Mesendoderm (in vitro differentiated cells): ENCODE measurements around the gene TMEM270.

Source experiments
- DNase-seq: peaks from one replicate; pipeline ENCODE4 v3.0.0; 2013
- H2AK5ac ChIP-seq: 2 replicates; pipeline ENCODE4 v1.6.1; 2013; ENCODE audit warnings: low read length, inconsistent platforms
- H2BK120ac ChIP-seq: 2 replicates; pipeline ENCODE4 v1.6.1; 2013; ENCODE audit warnings: low read depth, mild to moderate bottlenecking, low read length, moderate library complexity, mixed read lengths
- H2BK15ac ChIP-seq: replicated peaks from 2 replicates; pipeline ENCODE4 v1.6.1; 2013; ENCODE audit warnings: low read depth, mild to moderate bottlenecking, moderate library complexity
- H2BK5ac ChIP-seq: 2 replicates; pipeline ENCODE4 v1.6.1; 2013; ENCODE audit warnings: low read length, inconsistent platforms
- H3K18ac ChIP-seq: 2 replicates; pipeline ENCODE4 v1.6.1; 2013; ENCODE audit warnings: mild to moderate bottlenecking, low read length, mixed read lengths
- H3K23ac ChIP-seq: one replicate; pipeline ENCODE4 v1.6.1; 2013; ENCODE audit warnings: low read length
- H3K27ac ChIP-seq: 2 replicates; pipeline ENCODE4 v1.5.1; 2013; ENCODE audit warnings: low read depth, mild to moderate bottlenecking, inconsistent platforms, low read length, moderate library complexity
- H3K27me3 ChIP-seq: 2 replicates; pipeline ENCODE4 v1.6.1; 2013; ENCODE audit warnings: low read length, control low read depth, mild to moderate bottlenecking, inconsistent platforms; ENCODE audit not compliant: insufficient read depth, poor library complexity
- H3K36me3 ChIP-seq: 2 replicates; pipeline ENCODE4 v1.6.1; 2013; ENCODE audit warnings: low read length, inconsistent platforms; ENCODE audit not compliant: control insufficient read depth, insufficient read depth
- H3K4ac ChIP-seq: one replicate; pipeline ENCODE4 v1.6.1; 2013; ENCODE audit warnings: low read depth, mild to moderate bottlenecking, low read length, moderate library complexity
- H3K4me1 ChIP-seq: 2 replicates; pipeline ENCODE4 v1.6.1; 2013; ENCODE audit warnings: low read depth, low read length, inconsistent platforms; ENCODE audit not compliant: control insufficient read depth
- H3K4me2 ChIP-seq: 2 replicates; pipeline ENCODE4 v1.6.1; 2013; ENCODE audit warnings: low read length
- H3K4me3 ChIP-seq: 2 replicates; pipeline ENCODE4 v1.5.1; 2013; ENCODE audit warnings: mild to moderate bottlenecking, low read length
- H3K56ac ChIP-seq: one replicate; pipeline ENCODE4 v1.6.1; 2013; ENCODE audit warnings: low read length
- H3K79me1 ChIP-seq: 2 replicates; pipeline ENCODE4 v1.6.1; 2013; ENCODE audit warnings: low read length, inconsistent platforms
- H3K79me2 ChIP-seq: 2 replicates; pipeline ENCODE4 v1.6.1; 2013; ENCODE audit warnings: mild to moderate bottlenecking, low read length; ENCODE audit not compliant: control insufficient read depth, insufficient read depth
- H3K9ac ChIP-seq: 2 replicates; pipeline ENCODE4 v1.6.1; 2013; ENCODE audit warnings: low read length, inconsistent platforms
- H4K5ac ChIP-seq: one replicate; pipeline ENCODE4 v1.6.1; 2013; ENCODE audit warnings: low read length
- H4K8ac ChIP-seq: one replicate; pipeline ENCODE4 v1.6.1; 2013; ENCODE audit warnings: low read depth, mild to moderate bottlenecking, control low read depth, low read length, moderate library complexity
- WGBS: extraction: QIAGEN DNeasy Blood & Tissue Kit; methylation state at CpG from one replicate; pipeline ENCODE4 v1.1.7; 2013; ENCODE audit warnings: low lambda C conversion rate, missing lambda C conversion rate; ENCODE audit not compliant: insufficient coverage; ENCODE audit errors: extremely low coverage; 5-methylcytosine and 5-hydroxymethylcytosine counted together

Gene TMEM270

GRCh38 chr7:73894166-73894565 lies 33.2 kb downstream of the TMEM270 start:
- Histone ChIP-seq H3K4me3 (no peak overlapping the region), H3K79me1 (no peaks in the 10 kb centered on the region), H3K4me1 (no peaks in the 10 kb centered on the region), H3K79me2 (no peaks in the 10 kb centered on the region), H2BK5ac (no peak overlapping the region), H2BK120ac (no peak overlapping the region), H2BK15ac (no peak overlapping the region), H4K8ac (no peak overlapping the region), H3K18ac (no peak overlapping the region), H3K27me3 (no peaks in the 10 kb centered on the region), H4K5ac (no peak overlapping the region), H3K4ac (no peak overlapping the region), H3K23ac (no peak overlapping the region), H3K56ac (no peak overlapping the region), H3K9ac (no peak overlapping the region), H3K36me3 (no peaks in the 10 kb centered on the region), H2AK5ac (no peak overlapping the region), H3K27ac (no peak overlapping the region), H3K4me2 (no peak overlapping the region)
- DNase-seq = no peak
- WGBS = no CpG with 5 or more reads among the region's 6 CpGs

- no peaks in the 10 kb centered on the region for H3K36me3 ChIP-seq
- no peak overlapping the region for H3K23ac ChIP-seq
- no peak overlapping the region for H3K27ac ChIP-seq
- peak; percentile 83 for DNase-seq
- no peak overlapping the region for H3K4ac ChIP-seq
- H3K9ac ChIP-seq = no peak overlapping the region
- no peak overlapping the region for H4K8ac ChIP-seq
- no peak overlapping the region for H2BK120ac ChIP-seq
- H2BK5ac ChIP-seq = no peak overlapping the region
- H4K5ac ChIP-seq = no peak overlapping the region
- WGBS = no CpG with 5 or more reads among the region's 20 CpGs
- no peak overlapping the region for H2BK15ac ChIP-seq
- H2AK5ac ChIP-seq = no peak overlapping the region
- no peaks in the 10 kb centered on the region for H3K4me1 ChIP-seq
- H3K4me2 ChIP-seq = no peak overlapping the region
- no peaks in the 10 kb centered on the region for H3K79me2 ChIP-seq
- no peaks in the 10 kb centered on the region for H3K27me3 ChIP-seq
- no peak overlapping the region for H3K18ac ChIP-seq
- no peaks in the 10 kb centered on the region for H3K79me1 ChIP-seq
- H3K56ac ChIP-seq = no peak overlapping the region
- no peak overlapping the region for H3K4me3 ChIP-seq
Measured at GRCh38 chr7:73894733-73895551, 34.0 kb downstream of the TMEM270 start.

DNA sequence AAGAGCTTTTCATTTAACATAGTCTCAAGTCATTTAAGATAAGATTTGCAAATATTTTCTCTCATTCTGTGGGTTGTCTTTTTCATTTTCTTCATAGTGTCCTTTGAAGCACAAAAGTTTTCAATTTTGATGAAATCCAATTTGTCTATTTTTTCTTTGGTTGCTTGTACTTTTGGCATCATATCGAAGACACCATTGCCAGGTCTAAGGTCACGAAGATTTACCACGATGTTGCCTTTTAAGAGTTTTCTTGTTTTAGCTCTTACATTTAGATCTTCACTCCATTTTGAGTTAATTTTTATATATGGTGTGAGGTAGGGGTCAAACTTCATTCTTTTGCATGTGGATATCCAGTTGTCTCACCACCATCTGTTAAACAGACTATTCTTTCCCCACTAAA lies 34.7 kb downstream of the TMEM270 start:
- Histone ChIP-seq H2BK120ac (no peak overlapping the region), H2BK15ac (no peak overlapping the region), H3K4me3 (no peak overlapping the region), H3K27me3 (no peaks in the 10 kb centered on the region), H4K8ac (no peak overlapping the region), H3K4me1 (no peaks in the 10 kb centered on the region), H3K18ac (no peak overlapping the region), H2BK5ac (no peak overlapping the region), H4K5ac (no peak overlapping the region), H3K9ac (no peak overlapping the region), H3K27ac (no peak overlapping the region), H3K4me2 (no peak overlapping the region), H2AK5ac (no peak overlapping the region), H3K79me1 (no peaks in the 10 kb centered on the region), H3K56ac (no peak overlapping the region), H3K4ac (no peak overlapping the region), H3K23ac (no peak overlapping the region), H3K79me2 (no peaks in the 10 kb centered on the region), H3K36me3 (no peaks in the 10 kb centered on the region)
- no CpG with 5 or more reads among the region's 3 CpGs for WGBS
- DNase-seq = no peak

DNA sequence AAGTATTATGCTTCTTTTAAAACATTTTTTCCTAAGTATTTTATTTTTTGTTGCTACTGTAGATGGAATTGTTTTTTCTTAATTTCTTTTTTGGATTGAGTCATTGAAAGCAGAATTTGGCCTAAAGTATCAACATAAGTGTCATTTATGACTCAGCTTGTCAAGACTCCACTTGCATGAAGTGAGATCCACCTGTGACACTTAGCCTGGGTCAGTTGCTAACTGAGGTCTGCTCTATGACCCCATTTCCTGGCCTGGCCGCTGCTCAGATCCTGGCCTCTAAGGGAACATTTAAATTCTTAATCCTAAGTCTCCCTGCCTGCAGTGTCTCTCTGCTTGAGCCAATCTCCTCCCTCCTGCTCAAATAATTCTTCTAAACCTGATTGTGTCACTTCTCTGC lies 35.5 kb downstream of the TMEM270 start:
- no peak overlapping the region for H3K4me2 ChIP-seq
- WGBS = no CpG with 5 or more reads among the region's 1 CpG
- no peaks in the 10 kb centered on the region for H3K27me3 ChIP-seq
- H2BK120ac ChIP-seq = no peak overlapping the region
- H3K79me2 ChIP-seq = no peaks in the 10 kb centered on the region
- no peak overlapping the region for H3K9ac ChIP-seq
- no peaks in the 10 kb centered on the region for H3K79me1 ChIP-seq
- DNase-seq = no peak
- H3K36me3 ChIP-seq = no peaks in the 10 kb centered on the region
- H2AK5ac ChIP-seq = no peak overlapping the region
- no peak overlapping the region for H3K4ac ChIP-seq
- H3K4me1 ChIP-seq = no peaks in the 10 kb centered on the region
- H2BK5ac ChIP-seq = no peak overlapping the region
- H3K4me3 ChIP-seq = no peak overlapping the region
- no peak overlapping the region for H3K23ac ChIP-seq
- no peak overlapping the region for H3K27ac ChIP-seq
- H2BK15ac ChIP-seq = no peak overlapping the region
- no peak overlapping the region for H4K8ac ChIP-seq
- no peak overlapping the region for H4K5ac ChIP-seq
- H3K18ac ChIP-seq = no peak overlapping the region
- H3K56ac ChIP-seq = no peak overlapping the region

- DNase-seq = no peak
- Histone ChIP-seq H3K4me2 (no peak overlapping the region), H3K18ac (no peak overlapping the region), H4K5ac (no peak overlapping the region), H4K8ac (no peak overlapping the region), H3K79me1 (no peaks in the 10 kb centered on the region), H3K27ac (no peak overlapping the region), H3K27me3 (no peaks in the 10 kb centered on the region), H3K79me2 (no peaks in the 10 kb centered on the region), H3K9ac (no peak overlapping the region), H3K4ac (no peak overlapping the region), H2BK5ac (no peak overlapping the region), H3K36me3 (no peaks in the 10 kb centered on the region), H3K4me3 (no peak overlapping the region), H3K56ac (no peak overlapping the region), H2BK120ac (no peak overlapping the region), H2BK15ac (no peak overlapping the region), H2AK5ac (no peak overlapping the region), H3K23ac (no peak overlapping the region), H3K4me1 (no peaks in the 10 kb centered on the region)
- no CpG with 5 or more reads among the region's 15 CpGs for WGBS
Measured at GRCh38 chr7:73899731-73900142, 38.8 kb downstream of the TMEM270 start.

- no CpG with 5 or more reads among the region's 5 CpGs for WGBS
- H3K36me3 ChIP-seq = no peaks in the 10 kb centered on the region
- no peak overlapping the region for H3K4me2 ChIP-seq
- H2AK5ac ChIP-seq = no peak overlapping the region
- H3K4ac ChIP-seq = no peak overlapping the region
- no peak overlapping the region for H3K56ac ChIP-seq
- H3K4me3 ChIP-seq = no peak overlapping the region
- H3K79me1 ChIP-seq = no peaks in the 10 kb centered on the region
- H4K8ac ChIP-seq = no peak overlapping the region
- no peak overlapping the region for H3K23ac ChIP-seq
- no peak overlapping the region for H2BK5ac ChIP-seq
- H3K18ac ChIP-seq = no peak overlapping the region
- H3K79me2 ChIP-seq = no peaks in the 10 kb centered on the region
- no peak overlapping the region for H2BK15ac ChIP-seq
- DNase-seq = peak; percentile 65
- no peaks in the 10 kb centered on the region for H3K4me1 ChIP-seq
- H3K27me3 ChIP-seq = no peaks in the 10 kb centered on the region
- no peak overlapping the region for H3K9ac ChIP-seq
- H3K27ac ChIP-seq = no peak overlapping the region
- no peak overlapping the region for H2BK120ac ChIP-seq
- H4K5ac ChIP-seq = no peak overlapping the region
Measured at GRCh38 chr7:73900286-73900685, 39.3 kb downstream of the TMEM270 start.
